Central memory CD8-positive, alpha-beta T cell (primary cell): ENCODE results near the gene EIF4G2.

Experiments
- ATAC-seq: fragments of 150-1000 bp; cut with Tn5 transposase; replicated peaks from 2 replicates; pipeline ENCODE4 v1.10.0; 2022; ENCODE audit warnings: mild to moderate bottlenecking, moderate FRiP score, moderate number of reproducible peaks; ENCODE audit not compliant: poor library complexity, severe bottlenecking; ENCODE audit errors: extremely low read depth
- DNase-seq, 2 donors: peaks; one replicate each; pipeline ENCODE4 v3.0.0; 2021; ENCODE audit warnings: low spot score in 2 of 2
- H3K27ac Mint-ChIP-seq: one replicate; pipeline ENCODE4 v1.8.0; 2022; ENCODE audit warnings: low read depth, mild to moderate bottlenecking, moderate library complexity, mixed read lengths
- H3K27me3 Mint-ChIP-seq: one replicate; pipeline ENCODE4 v1.8.0; 2022; ENCODE audit warnings: mixed read lengths
- H3K36me3 Mint-ChIP-seq: one replicate; pipeline ENCODE4 v1.8.0; 2022; ENCODE audit warnings: mild to moderate bottlenecking, moderate library complexity, mixed read lengths; ENCODE audit not compliant: insufficient read depth
- H3K4me1 Mint-ChIP-seq: one replicate; pipeline ENCODE4 v1.8.0; 2022; ENCODE audit warnings: mixed read lengths
- H3K4me3 Mint-ChIP-seq: one replicate; pipeline ENCODE4 v1.8.0; 2022; ENCODE audit warnings: mild to moderate bottlenecking, moderate library complexity, mixed read lengths
- H3K9me3 Mint-ChIP-seq: one replicate; pipeline ENCODE4 v1.8.0; 2022; ENCODE audit warnings: mixed read lengths

The EIF4G2 gene

DNA sequence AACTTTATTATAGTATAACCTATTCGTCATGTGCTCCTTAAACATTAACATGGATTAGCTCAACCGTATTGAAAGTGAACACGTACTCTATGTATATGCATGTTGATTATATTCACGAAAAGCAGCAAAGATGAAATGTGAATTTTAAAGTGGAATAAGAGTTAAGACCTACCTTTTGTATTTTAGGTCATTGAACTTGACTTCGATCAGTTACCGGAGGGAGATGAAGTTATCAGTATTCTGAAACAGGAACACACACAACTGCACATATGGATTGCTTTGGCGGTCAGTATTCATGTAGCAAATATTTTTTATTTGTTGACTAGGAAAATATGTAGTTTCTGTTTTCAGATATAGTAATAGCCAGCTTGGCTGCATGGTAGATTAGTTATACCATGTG lies 56.2 kb downstream of the EIF4G2 start:
- H3K9me3 Mint-ChIP-seq: no peaks in the 10 kb centered on the region
- DNase-seq: no peak
- H3K27me3 Mint-ChIP-seq: no peaks in the 10 kb centered on the region
- H3K4me3 Mint-ChIP-seq: peak overlapping the region; percentile 95
- no peak overlapping the region for H3K27ac Mint-ChIP-seq
- peaks cover 27% of the 10 kb centered on the region for H3K36me3 Mint-ChIP-seq
- no peak for ATAC-seq
- peaks cover 20% of the 10 kb centered on the region for H3K4me1 Mint-ChIP-seq

GRCh38 chr11:10752061-10752460 lies 56.7 kb downstream of the EIF4G2 start:
- no peak for DNase-seq
- Mint-ChIP-seq H3K27me3 (no peaks in the 10 kb centered on the region), H3K27ac (peak overlapping the region; percentile 89), H3K36me3 (peaks cover 23% of the 10 kb centered on the region), H3K9me3 (no peaks in the 10 kb centered on the region), H3K4me1 (peaks cover 20% of the 10 kb centered on the region), H3K4me3 (peak overlapping the region; percentile 95)
- no peak for ATAC-seq

DNA sequence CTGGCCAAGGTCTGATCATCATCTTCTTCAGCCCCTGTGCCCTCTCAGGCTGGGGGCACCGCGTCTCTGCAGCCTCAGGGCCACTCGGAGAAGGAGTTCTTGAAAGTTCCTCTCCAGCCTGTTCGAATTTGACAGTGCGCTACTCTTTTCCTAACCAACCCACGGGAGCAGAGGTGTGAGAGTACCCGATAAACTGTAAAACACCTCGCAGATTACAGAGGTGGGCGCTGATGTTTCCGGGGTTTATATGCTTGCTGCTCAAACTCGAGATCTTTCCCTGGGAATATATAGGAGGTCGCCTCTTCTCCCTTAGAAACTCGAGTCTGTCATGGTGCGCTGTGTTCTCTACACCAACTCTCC lies 57.2 kb downstream of the EIF4G2 start:
- Mint-ChIP-seq H3K9me3 (no peaks in the 10 kb centered on the region), H3K4me3 (peak overlapping the region; percentile 95), H3K4me1 (peaks cover 20% of the 10 kb centered on the region), H3K27me3 (no peaks in the 10 kb centered on the region), H3K36me3 (peaks cover 19% of the 10 kb centered on the region), H3K27ac (peak overlapping the region; percentile 89)
- ATAC-seq (peak; percentile 28), DNase-seq (no peak)

DNA sequence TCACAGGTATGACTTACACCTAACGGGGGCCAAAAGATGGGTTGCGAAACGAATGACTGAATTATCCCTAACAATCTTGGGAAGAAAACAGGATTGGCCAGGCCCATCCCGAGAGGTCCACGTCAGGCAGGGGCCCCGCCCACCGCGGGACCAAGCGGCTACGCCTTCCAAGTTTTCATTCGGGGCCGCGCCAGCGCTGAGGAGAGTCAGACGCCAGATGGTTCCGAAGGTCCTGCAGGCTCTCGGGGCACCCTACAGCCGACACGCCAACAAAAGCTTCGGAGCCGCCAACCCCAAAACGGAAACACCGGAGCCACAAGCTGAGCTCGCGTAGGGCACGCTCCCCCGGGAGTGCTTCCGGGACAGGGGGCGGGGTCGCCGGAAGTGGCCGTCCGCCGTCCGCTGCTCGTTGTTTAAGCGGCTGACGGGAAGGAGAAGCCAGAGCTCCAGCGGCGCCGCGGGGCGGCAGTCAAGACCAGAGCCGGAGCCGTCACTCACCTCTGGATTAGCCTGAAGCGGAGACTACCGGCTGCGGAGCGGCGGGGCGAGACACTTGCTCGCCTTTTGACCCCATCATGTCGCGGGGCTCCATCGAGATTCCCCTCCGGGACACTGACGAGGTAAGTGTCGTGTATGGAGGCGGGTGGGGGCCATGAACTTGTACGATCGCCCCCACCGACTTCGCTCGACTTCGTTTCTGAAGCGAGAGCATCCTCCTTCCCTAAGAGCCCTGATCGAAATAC lies 57.7 kb downstream of the EIF4G2 start, which contains the start of gene CTR9:
Gene CTR9, plus strand, starts transcription at position 409 of the 743 bp plus-strand sequence. Its CDS starts 167 bp downstream, at position 576.
- H3K36me3 Mint-ChIP-seq: peaks cover 18% of the 10 kb centered on the region
- peak within 1 kb of the TSS; percentile 89 for H3K27ac Mint-ChIP-seq
- H3K4me3 Mint-ChIP-seq: peak within 1 kb of the TSS; percentile 95
- DNase-seq: peak; percentile 84 to 86
- no peaks in the 10 kb centered on the region for H3K9me3 Mint-ChIP-seq
- H3K4me1 Mint-ChIP-seq: peaks cover 20% of the 10 kb centered on the region
- no peaks in the 10 kb centered on the region for H3K27me3 Mint-ChIP-seq
- peak; percentile 91 for ATAC-seq

DNA sequence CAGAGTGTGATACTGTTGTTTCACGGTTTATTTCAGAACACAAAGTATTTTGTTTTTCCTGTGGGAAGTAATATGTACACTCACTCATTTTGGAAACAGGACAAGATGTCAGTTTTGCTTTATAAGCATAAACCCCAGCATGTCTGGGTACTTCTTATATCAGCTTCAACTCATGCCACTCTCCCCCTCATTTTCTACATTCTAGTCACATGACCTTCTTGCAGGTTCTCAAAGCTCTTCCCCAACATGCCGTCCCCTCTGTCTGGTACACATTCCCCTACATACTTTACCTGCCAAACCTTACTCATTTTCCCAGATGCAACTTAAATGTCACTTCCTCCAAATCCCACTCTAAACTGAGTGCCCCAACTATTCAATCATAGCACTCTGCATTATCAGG lies 59.2 kb downstream of the EIF4G2 start:
- Mint-ChIP-seq H3K9me3 (no peaks in the 10 kb centered on the region), H3K4me1 (peaks cover 28% of the 10 kb centered on the region), H3K27ac (no peak overlapping the region), H3K36me3 (peaks cover 8% of the 10 kb centered on the region), H3K27me3 (no peaks in the 10 kb centered on the region), H3K4me3 (no peak overlapping the region)
- DNase-seq: no peak
- no peak for ATAC-seq

DNA sequence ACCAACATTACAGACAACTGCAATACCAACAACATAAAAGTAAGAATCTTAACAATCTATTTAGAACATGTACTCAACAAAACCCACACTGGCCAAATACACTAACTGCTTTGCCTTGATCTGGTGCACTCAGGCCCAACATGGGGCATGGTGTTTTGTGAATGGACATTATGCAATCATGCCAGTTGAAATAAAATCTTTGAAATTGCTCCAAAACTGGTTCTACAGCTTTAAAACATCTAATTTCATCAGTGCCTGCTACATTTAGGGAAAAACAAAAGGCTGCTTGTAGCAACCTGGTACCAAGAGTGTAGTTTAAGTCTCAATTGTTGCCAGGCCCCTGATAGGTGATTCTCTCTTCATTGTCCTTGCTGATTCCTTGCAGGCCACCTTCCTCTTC lies 61.0 kb downstream of the EIF4G2 start:
- no peak overlapping the region for H3K27ac Mint-ChIP-seq
- no peak for DNase-seq
- H3K36me3 Mint-ChIP-seq: peaks cover 12% of the 10 kb centered on the region
- H3K4me1 Mint-ChIP-seq: peaks cover 45% of the 10 kb centered on the region
- no peaks in the 10 kb centered on the region for H3K9me3 Mint-ChIP-seq
- H3K4me3 Mint-ChIP-seq: no peak overlapping the region
- no peak for ATAC-seq
- H3K27me3 Mint-ChIP-seq: no peaks in the 10 kb centered on the region
